Dendritic cell treated with granulocyte-macrophage colony-stimulating factor and Interleukin-4, amounts not matched to agents 40 ng/mL and 50 ng/mL, for 4 days (primary cell): ENCODE results near the gene NOP58.
"Not testable (repeated sequence)": the region's sequence is repeated elsewhere in the genome, so short reads cannot be mapped to it uniquely, and the experiment has no call there.

Experiments used
- H3K27ac Mint-ChIP-seq: one replicate; pipeline ENCODE4 v1.8.0; 2022; ENCODE audit warnings: mild to moderate bottlenecking, mixed read lengths
- H3K27me3 Mint-ChIP-seq: one replicate; pipeline ENCODE4 v1.8.0; 2022; ENCODE audit warnings: mild to moderate bottlenecking, mixed read lengths
- H3K36me3 Mint-ChIP-seq: one replicate; pipeline ENCODE4 v1.8.0; 2022; ENCODE audit warnings: low read depth, mixed read lengths
- H3K4me1 Mint-ChIP-seq: one replicate; pipeline ENCODE4 v1.8.0; 2022; ENCODE audit warnings: low read depth, mixed read lengths
- H3K4me3 Mint-ChIP-seq: one replicate; pipeline ENCODE4 v1.8.0; 2022; ENCODE audit warnings: mild to moderate bottlenecking, moderate library complexity, mixed read lengths
- H3K9me3 Mint-ChIP-seq: one replicate; pipeline ENCODE4 v1.8.0; 2022; ENCODE audit warnings: mixed read lengths
- intact Hi-C: fragments of 100-400 bp; cut with micrococcal nuclease; formaldehyde crosslinking; loops from one replicate; pipeline ENCODE4 v1.15.0; 2022

Gene NOP58

GRCh38 chr2:202265467-202266277 is at the start of gene NOP58:
Gene NOP58, plus strand, starts transcription at chr2:202265763. Its CDS starts 179 bp downstream, at chr2:202265942.
- intact Hi-C loops, result loop anchor here (2.0 to 5.0 kb wide), 2 partner anchors 27 to 112 kb away; partner anchors contain the start of genes BMPR2 and SUMO1
- no peaks in the 10 kb centered on the region for H3K9me3 Mint-ChIP-seq
- no peak within 1 kb of the TSS for H3K27ac Mint-ChIP-seq
- H3K36me3 Mint-ChIP-seq, result no peaks in the 10 kb centered on the region
- peak within 1 kb of the TSS; percentile 55 for H3K4me3 Mint-ChIP-seq
- H3K4me1 Mint-ChIP-seq, result peaks cover 11% of the 10 kb centered on the region
- no peaks in the 10 kb centered on the region for H3K27me3 Mint-ChIP-seq

DNA sequence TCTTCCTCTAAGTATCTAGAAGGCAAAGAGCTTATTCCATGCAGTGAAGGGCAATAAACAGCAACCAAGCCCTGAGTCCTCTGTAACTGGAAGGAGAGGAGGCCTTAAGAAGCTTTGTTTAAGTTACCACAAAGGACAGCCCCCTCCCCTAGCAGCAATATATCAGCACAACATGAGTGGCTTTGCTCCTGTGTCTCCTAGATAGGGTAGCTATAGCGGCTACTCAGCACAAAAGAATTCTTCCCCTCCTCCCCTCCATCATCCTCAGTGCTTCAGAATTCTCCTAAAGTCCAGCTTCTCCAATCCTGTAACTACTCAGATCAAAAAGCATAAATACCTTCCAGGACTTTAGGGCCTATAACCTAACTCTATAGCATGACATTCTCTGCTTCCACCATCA is 43.7 kb upstream of the NOP58 start:
- no peaks in the 10 kb centered on the region for H3K9me3 Mint-ChIP-seq
- peaks cover 10% of the 10 kb centered on the region for H3K4me1 Mint-ChIP-seq
- H3K27ac Mint-ChIP-seq, result no peak overlapping the region
- intact Hi-C loops, result no loop called here
- H3K4me3 Mint-ChIP-seq, result no peak overlapping the region
- peaks cover 70% of the 10 kb centered on the region for H3K36me3 Mint-ChIP-seq
- H3K27me3 Mint-ChIP-seq, result no peaks in the 10 kb centered on the region

- Mint-ChIP-seq H3K27me3 (no peaks in the 10 kb centered on the region), H3K4me3 (peak overlapping the region; percentile 94), H3K36me3 (peaks cover 11% of the 10 kb centered on the region), H3K9me3 (no peaks in the 10 kb centered on the region), H3K27ac (peak overlapping the region; percentile 92), H3K4me1 (peaks cover 18% of the 10 kb centered on the region)
- intact Hi-C loops, result loop anchor here (2.0 kb wide), 1 partner anchor 27 kb away; the partner anchor contains the start of gene NOP58
Measured at GRCh38 chr2:202237787-202238233, 27.8 kb upstream of the NOP58 start.

- Mint-ChIP-seq H3K9me3 (no peaks in the 10 kb centered on the region), H3K36me3 (peaks cover 11% of the 10 kb centered on the region), H3K27ac (peak within 1 kb of the TSS; percentile 92), H3K27me3 (no peaks in the 10 kb centered on the region), H3K4me1 (peaks cover 18% of the 10 kb centered on the region), H3K4me3 (peak within 1 kb of the TSS; percentile 94)
- intact Hi-C loops, result loop anchor here (2.0 kb wide), 1 partner anchor 26 kb away; the partner anchor contains the start of gene NOP58
Measured at GRCh38 chr2:202238234-202239197, 27.0 kb upstream of the NOP58 start, which contains the start of gene SUMO1. Gene SUMO1, minus strand, starts transcription at chr2:202238597. Its CDS starts 146 bp downstream, at chr2:202238451.

DNA sequence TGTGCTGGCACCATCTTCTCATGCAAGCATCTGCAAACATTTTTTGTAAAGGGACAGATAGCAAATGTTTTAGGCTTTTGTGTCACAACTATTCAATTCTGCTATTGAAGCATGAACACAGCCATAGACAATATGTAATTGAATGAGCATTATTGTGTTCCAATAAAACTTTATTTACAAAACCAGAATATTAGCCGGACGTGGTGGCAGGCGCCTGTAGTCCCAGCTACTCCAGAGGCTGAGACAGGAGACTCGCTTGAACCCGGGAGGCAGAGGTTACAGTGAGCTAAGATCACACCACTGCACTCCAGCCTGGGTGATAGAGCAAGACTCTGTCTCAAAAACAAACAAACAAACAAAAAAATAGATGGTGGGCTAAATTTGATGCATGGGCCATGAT is 17.9 kb upstream of the NOP58 start:
- H3K36me3 Mint-ChIP-seq, H3K27ac Mint-ChIP-seq, H3K27me3 Mint-ChIP-seq, intact Hi-C loops, H3K4me1 Mint-ChIP-seq, H3K4me3 Mint-ChIP-seq, H3K9me3 Mint-ChIP-seq: not testable (repeated sequence)

DNA sequence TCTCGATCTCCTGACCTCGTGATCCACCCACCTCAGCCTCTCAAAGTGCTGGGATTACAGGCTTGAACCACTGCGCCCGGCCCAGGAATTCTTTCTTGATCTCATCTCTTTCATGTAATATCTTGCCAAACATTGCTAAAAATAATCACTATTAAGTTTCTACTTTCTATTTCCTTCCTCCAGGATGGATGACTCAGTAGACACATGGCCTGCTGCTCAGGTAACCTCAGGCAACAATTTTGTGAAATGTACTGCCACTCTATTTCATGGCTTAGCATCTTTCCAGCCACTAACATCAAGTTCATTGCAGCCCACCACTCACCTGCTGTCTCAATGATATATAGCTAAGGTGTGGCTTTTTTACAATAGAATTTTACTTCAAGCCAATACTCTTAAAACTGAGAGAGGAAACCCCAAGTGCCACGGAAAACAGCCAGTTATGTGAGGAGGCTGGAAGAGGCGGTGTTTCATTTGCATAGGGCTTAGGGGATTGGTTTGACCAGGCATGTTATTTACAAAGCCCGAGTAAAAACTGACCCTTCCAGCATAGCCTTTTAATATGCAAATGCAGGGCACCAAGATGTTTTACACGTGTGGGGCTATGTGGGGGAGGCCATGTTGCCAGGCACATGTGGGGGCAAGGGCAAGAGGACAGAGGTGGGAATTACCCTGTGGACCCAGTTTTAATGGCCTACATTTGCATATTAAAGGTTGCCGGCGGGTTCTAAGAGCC is 15.9 kb upstream of the NOP58 start:
- intact Hi-C loops, result no loop called here
- Mint-ChIP-seq H3K36me3 (no peaks in the 10 kb centered on the region), H3K9me3 (no peaks in the 10 kb centered on the region), H3K4me3 (no peak overlapping the region), H3K27me3 (peaks cover 3% of the 10 kb centered on the region), H3K27ac (no peak overlapping the region), H3K4me1 (no peaks in the 10 kb centered on the region)

- intact Hi-C loops, result no loop called here
- H3K27me3 Mint-ChIP-seq, result peaks cover 1% of the 10 kb centered on the region
- no peaks in the 10 kb centered on the region for H3K4me1 Mint-ChIP-seq
- no peak overlapping the region for H3K4me3 Mint-ChIP-seq
- no peaks in the 10 kb centered on the region for H3K9me3 Mint-ChIP-seq
- H3K27ac Mint-ChIP-seq, result no peak overlapping the region
- H3K36me3 Mint-ChIP-seq, result no peaks in the 10 kb centered on the region
Measured at GRCh38 chr2:202251494-202251893, 14.1 kb upstream of the NOP58 start.

GRCh38 chr2:202261531-202261930 is 4.0 kb upstream of the NOP58 start:
- Mint-ChIP-seq H3K4me1 (no peaks in the 10 kb centered on the region), H3K4me3 (no peak overlapping the region), H3K36me3 (no peaks in the 10 kb centered on the region), H3K9me3 (no peaks in the 10 kb centered on the region), H3K27ac (no peak overlapping the region), H3K27me3 (peaks cover 2% of the 10 kb centered on the region)
- intact Hi-C loops, result no loop called here

DNA sequence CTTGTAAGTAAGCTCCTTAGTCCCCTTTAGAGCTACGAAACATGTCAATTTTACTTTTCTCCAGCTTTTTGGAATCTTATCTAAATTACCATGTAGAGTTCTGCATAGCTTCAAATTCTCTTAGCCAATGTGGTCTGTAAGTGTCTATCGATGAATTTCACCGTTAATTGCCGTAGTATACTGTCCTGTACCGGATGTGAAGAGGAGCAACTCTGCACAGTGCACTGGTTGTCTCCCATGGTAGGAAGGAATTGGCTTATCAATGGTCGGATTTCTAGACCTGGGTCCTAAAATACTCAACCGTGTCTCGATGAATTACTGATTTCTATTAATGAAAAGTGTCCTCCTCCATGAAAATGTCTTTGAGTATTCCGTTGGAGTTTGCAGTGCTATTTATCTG is 1.9 kb downstream of the NOP58 start:
- no peaks in the 10 kb centered on the region for H3K27me3 Mint-ChIP-seq
- H3K4me1 Mint-ChIP-seq, result peaks cover 12% of the 10 kb centered on the region
- H3K36me3 Mint-ChIP-seq, result no peaks in the 10 kb centered on the region
- intact Hi-C loops, result loop anchor here (5.0 kb wide), 1 partner anchor 110 kb away; the partner anchor contains the start of gene BMPR2
- H3K4me3 Mint-ChIP-seq, result peak overlapping the region; percentile 72
- no peaks in the 10 kb centered on the region for H3K9me3 Mint-ChIP-seq
- H3K27ac Mint-ChIP-seq, result no peak overlapping the region

- Mint-ChIP-seq H3K36me3 (no peaks in the 10 kb centered on the region), H3K27me3 (no peaks in the 10 kb centered on the region), H3K4me1 (peaks cover 12% of the 10 kb centered on the region), H3K9me3 (no peaks in the 10 kb centered on the region), H3K4me3 (no peak overlapping the region), H3K27ac (no peak overlapping the region)
- intact Hi-C loops, result loop anchor here (5.0 kb wide), 1 partner anchor 108 kb away; the partner anchor contains the start of gene BMPR2
Measured at GRCh38 chr2:202269585-202269984, 4.0 kb downstream of the NOP58 start.

DNA sequence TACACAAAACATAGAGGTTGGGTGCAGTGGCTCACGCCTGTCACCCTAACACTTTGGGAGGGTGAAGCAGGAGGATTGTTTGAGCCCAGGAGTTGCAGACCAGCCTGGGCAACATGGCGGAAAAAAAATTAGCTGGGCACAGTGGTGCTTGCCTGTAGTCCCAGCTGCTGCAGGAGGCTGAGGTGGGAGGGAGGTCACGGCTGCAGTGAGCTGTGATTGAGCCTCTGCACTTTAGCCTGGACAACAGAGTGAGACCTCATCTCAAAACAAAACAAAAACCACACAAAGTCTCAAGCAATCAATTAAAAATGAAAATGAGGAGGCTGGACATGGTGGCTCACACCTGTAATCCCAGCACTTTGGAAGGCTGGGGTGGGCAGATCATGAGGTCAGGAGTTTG is 4.9 kb downstream of the NOP58 start:
- H3K36me3 Mint-ChIP-seq, result peaks cover 4% of the 10 kb centered on the region
- H3K4me3 Mint-ChIP-seq, result peak overlapping the region; percentile 20
- peak overlapping the region; percentile 61 for H3K27ac Mint-ChIP-seq
- peaks cover 12% of the 10 kb centered on the region for H3K4me1 Mint-ChIP-seq
- H3K27me3 Mint-ChIP-seq, result no peaks in the 10 kb centered on the region
- intact Hi-C loops, result no loop called here
- no peaks in the 10 kb centered on the region for H3K9me3 Mint-ChIP-seq

DNA sequence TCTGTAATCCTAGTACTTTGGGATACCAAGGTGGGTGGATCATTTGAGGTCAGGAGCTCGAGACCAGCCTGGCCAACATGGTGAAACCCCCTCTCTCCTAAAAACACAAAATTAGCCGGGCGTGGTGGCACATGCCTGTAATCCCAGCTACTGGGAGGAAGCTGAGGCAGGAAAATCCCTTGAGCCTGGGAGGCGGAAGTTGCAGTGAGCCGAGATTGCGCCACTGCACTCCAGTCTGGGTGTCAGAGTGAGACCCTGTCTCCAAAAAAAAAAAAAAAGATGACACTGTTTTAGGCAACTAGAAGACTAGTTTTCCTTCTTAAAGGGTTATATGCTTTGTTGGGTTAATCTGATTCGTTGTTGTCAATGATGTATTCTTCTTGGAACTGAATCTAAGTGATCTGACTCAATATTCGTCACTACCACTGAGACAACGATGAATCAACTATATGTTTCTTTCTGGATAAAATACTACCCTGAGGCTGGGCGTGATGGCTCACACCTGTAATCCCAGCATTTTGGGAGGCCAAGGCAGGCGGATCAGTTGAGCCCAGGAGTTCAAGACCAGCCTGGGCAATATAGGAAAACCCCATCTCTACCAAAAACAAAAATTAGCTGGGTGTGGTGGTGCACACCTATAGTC is 10.6 kb downstream of the NOP58 start:
- H3K27ac Mint-ChIP-seq, result peak overlapping the region; percentile 57
- H3K4me1 Mint-ChIP-seq, intact Hi-C loops, H3K27me3 Mint-ChIP-seq, H3K4me3 Mint-ChIP-seq, H3K9me3 Mint-ChIP-seq: not testable (repeated sequence)
- H3K36me3 Mint-ChIP-seq, result peaks cover 47% of the 10 kb centered on the region
